SK-N-MC (cell line): ENCODE results near the gene IMMP2L.

ENCODE experiments used
- EZH2 ChIP-seq: fragments of 200-600 bp; sonication (generic); IDR thresholded peaks from one replicate; pipeline ENCODE4 v1.6.1; 2017; ENCODE audit warnings: antibody characterized with exemption
- POLR2AphosphoS5 ChIP-seq: IDR thresholded peaks from 2 replicates; pipeline ENCODE4 v1.6.1; 2012; ENCODE audit warnings: mild to moderate bottlenecking, low read depth, low read length, borderline replicate concordance

- TF ChIP-seq POLR2AphosphoS5: no peak
- no peak for TF ChIP-seq EZH2
Observed at GRCh38 chr7:110721395-110721794, 840.9 kb downstream of the IMMP2L start.
